Neural cell (in vitro differentiated cells): ENCODE data around the gene RBM5.

Experiments used
- EP300 ChIP-seq: fragments of 450-650 bp; conservative IDR thresholded peaks from 2 replicates; pipeline ENCODE4 v1.6.1; 2014; ENCODE audit warnings: antibody characterized with exemption, mild to moderate bottlenecking, moderate library complexity; ENCODE audit not compliant: poor library complexity, severe bottlenecking
- EZH2 ChIP-seq: fragments of 200-600, 300-800 bp; shearing (Covaris generic), sonication (generic); IDR thresholded peaks from 2 replicates; pipeline ENCODE4 v1.6.1; 2014; ENCODE audit warnings: antibody characterized with exemption, low read length, borderline replicate concordance, mild to moderate bottlenecking; ENCODE audit not compliant: insufficient read depth, poor library complexity, severe bottlenecking
- MXI1 ChIP-seq: fragments of 450-650 bp; conservative IDR thresholded peaks from 2 replicates; pipeline ENCODE4 v1.6.1; 2014; ENCODE audit warnings: antibody characterized with exemption, mild to moderate bottlenecking; ENCODE audit not compliant: poor library complexity, severe bottlenecking
- POLR2AphosphoS5 ChIP-seq: IDR thresholded peaks from 2 replicates; pipeline ENCODE4 v1.6.1; 2012
- SMC3 ChIP-seq: fragments of 450-650 bp; conservative IDR thresholded peaks from 2 replicates; pipeline ENCODE4 v1.6.1; 2014; ENCODE audit warnings: antibody characterized with exemption, mild to moderate bottlenecking, moderate library complexity; ENCODE audit not compliant: poor library complexity
- TAF1 ChIP-seq: IDR thresholded peaks from 2 replicates; pipeline ENCODE4 v1.6.1; 2012; ENCODE audit warnings: low read depth
- TF ChIP-seq, protein P1 (sequence below): fragments of 450-650 bp; IDR thresholded peaks from 2 replicates; pipeline ENCODE4 v1.5.1; 2014; ENCODE audit warnings: antibody characterized with exemption, mild to moderate bottlenecking, moderate library complexity; ENCODE audit not compliant: poor library complexity, severe bottlenecking
- TF ChIP-seq, protein P2 (sequence below): IDR thresholded peaks from 2 replicates; pipeline ENCODE4 v1.6.1; 2012; ENCODE audit warnings: borderline replicate concordance

GRCh38 chr3:50160561-50160983, 71.9 kb downstream of the RBM5 start:
- TF ChIP-seq MXI1 = no peak
- no peak for TF ChIP-seq EZH2
- no peak for TF ChIP-seq EP300
- TF ChIP-seq, protein P1, sequence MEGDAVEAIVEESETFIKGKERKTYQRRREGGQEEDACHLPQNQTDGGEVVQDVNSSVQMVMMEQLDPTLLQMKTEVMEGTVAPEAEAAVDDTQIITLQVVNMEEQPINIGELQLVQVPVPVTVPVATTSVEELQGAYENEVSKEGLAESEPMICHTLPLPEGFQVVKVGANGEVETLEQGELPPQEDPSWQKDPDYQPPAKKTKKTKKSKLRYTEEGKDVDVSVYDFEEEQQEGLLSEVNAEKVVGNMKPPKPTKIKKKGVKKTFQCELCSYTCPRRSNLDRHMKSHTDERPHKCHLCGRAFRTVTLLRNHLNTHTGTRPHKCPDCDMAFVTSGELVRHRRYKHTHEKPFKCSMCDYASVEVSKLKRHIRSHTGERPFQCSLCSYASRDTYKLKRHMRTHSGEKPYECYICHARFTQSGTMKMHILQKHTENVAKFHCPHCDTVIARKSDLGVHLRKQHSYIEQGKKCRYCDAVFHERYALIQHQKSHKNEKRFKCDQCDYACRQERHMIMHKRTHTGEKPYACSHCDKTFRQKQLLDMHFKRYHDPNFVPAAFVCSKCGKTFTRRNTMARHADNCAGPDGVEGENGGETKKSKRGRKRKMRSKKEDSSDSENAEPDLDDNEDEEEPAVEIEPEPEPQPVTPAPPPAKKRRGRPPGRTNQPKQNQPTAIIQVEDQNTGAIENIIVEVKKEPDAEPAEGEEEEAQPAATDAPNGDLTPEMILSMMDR = no peak
- TF ChIP-seq, protein P2, sequence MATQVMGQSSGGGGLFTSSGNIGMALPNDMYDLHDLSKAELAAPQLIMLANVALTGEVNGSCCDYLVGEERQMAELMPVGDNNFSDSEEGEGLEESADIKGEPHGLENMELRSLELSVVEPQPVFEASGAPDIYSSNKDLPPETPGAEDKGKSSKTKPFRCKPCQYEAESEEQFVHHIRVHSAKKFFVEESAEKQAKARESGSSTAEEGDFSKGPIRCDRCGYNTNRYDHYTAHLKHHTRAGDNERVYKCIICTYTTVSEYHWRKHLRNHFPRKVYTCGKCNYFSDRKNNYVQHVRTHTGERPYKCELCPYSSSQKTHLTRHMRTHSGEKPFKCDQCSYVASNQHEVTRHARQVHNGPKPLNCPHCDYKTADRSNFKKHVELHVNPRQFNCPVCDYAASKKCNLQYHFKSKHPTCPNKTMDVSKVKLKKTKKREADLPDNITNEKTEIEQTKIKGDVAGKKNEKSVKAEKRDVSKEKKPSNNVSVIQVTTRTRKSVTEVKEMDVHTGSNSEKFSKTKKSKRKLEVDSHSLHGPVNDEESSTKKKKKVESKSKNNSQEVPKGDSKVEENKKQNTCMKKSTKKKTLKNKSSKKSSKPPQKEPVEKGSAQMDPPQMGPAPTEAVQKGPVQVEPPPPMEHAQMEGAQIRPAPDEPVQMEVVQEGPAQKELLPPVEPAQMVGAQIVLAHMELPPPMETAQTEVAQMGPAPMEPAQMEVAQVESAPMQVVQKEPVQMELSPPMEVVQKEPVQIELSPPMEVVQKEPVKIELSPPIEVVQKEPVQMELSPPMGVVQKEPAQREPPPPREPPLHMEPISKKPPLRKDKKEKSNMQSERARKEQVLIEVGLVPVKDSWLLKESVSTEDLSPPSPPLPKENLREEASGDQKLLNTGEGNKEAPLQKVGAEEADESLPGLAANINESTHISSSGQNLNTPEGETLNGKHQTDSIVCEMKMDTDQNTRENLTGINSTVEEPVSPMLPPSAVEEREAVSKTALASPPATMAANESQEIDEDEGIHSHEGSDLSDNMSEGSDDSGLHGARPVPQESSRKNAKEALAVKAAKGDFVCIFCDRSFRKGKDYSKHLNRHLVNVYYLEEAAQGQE = no peak
- TF ChIP-seq TAF1 = no peak
- no peak for TF ChIP-seq POLR2AphosphoS5
- TF ChIP-seq SMC3 = no peak
